Peyer's patch (tissue), 4 donors: ENCODE measurements around the gene ZNF804B.

ENCODE experiments used
- POLR2A ChIP-seq, 2 donors: fragments of 450-650 bp; IDR thresholded peaks; one replicate each; pipeline ENCODE4 v1.5.1; 2017; ENCODE audit warnings: antibody characterized with exemption in 2 of 2, mild to moderate bottlenecking in 2 of 2, moderate library complexity in 2 of 2
- TF ChIP-seq, protein P1 (sequence below), 6 experiments: fragments of 450-650 bp in 4 of 6; fragments of 200-600 bp in 2 of 6; sonication (generic) in 1 of 6; IDR thresholded peaks; one replicate each; pipeline ENCODE4 v1.5.1; 2017 to 2019; ENCODE audit warnings: antibody characterized with exemption in 6 of 6, mild to moderate bottlenecking in 3 of 6, moderate library complexity in 1 of 6

DNA sequence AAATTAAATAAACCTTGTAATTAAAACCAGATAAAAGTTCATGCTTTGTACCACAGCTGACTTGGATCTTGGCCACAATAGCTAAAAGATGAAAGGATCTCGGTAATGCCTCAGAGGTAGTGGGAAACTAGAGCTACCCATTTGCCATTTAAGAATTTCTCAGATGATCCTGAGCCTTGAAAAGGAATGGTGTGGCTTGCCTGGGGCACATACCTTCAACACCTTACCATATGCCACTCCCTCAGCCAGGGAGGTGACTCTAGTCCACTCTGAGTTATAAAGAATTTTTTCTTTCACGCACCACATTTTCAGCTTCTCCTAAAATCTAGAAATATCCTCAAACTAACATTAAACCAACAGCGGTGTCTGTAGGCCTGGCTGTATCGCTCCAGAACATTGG is 552.4 kb downstream of the ZNF804B start:
- TF ChIP-seq, protein P1, sequence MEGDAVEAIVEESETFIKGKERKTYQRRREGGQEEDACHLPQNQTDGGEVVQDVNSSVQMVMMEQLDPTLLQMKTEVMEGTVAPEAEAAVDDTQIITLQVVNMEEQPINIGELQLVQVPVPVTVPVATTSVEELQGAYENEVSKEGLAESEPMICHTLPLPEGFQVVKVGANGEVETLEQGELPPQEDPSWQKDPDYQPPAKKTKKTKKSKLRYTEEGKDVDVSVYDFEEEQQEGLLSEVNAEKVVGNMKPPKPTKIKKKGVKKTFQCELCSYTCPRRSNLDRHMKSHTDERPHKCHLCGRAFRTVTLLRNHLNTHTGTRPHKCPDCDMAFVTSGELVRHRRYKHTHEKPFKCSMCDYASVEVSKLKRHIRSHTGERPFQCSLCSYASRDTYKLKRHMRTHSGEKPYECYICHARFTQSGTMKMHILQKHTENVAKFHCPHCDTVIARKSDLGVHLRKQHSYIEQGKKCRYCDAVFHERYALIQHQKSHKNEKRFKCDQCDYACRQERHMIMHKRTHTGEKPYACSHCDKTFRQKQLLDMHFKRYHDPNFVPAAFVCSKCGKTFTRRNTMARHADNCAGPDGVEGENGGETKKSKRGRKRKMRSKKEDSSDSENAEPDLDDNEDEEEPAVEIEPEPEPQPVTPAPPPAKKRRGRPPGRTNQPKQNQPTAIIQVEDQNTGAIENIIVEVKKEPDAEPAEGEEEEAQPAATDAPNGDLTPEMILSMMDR (IDR thresholded peaks at IDR 0.05), result no peak
- TF ChIP-seq POLR2A (IDR thresholded peaks at IDR 0.05), result no peak
